Gastrocnemius medialis (tissue), 4 donors: ENCODE measurements around the gene TMEM72. TPM values are rescaled to one million over a fixed set of nuclear protein-coding genes. Genes with fewer than 3 reads are reported as not detected.
A peak's percentile ranks its signal among the peaks of the same experiment; 100 is the strongest.

ENCODE experiments used
- ATAC-seq, 2 donors: fragments of 150-250 bp; one replicate each; pipeline ENCODE4 v1.9.1; 2016
- DNase-seq, 2 donors: peaks; one replicate each; pipeline ENCODE4 v3.0.0-alpha.2; 2019
- H3K27ac ChIP-seq, 4 donors: fragments of 200-600 bp; sonication (generic); 1 replicate in 1 of 4; 2 replicates in 3 of 4; pipeline ENCODE4 v1.5.1; 2016 to 2018; ENCODE audit warnings: mild to moderate bottlenecking in 2 of 4, moderate library complexity in 1 of 4
- H3K27me3 ChIP-seq, 3 donors: fragments of 200-600 bp; sonication (generic) in 2 of 3; 1 replicate in 1 of 3; 2 replicates in 2 of 3; pipeline versions ENCODE4 v1.5.1 to v1.6.0; 2016 to 2019; ENCODE audit warnings: mild to moderate bottlenecking in 1 of 3, moderate library complexity in 1 of 3
- H3K36me3 ChIP-seq, 2 donors: fragments of 200-600 bp; sonication (generic) in 1 of 2; one replicate each; pipeline ENCODE4 v1.5.1; 2017 to 2018
- H3K4me1 ChIP-seq, 2 donors: fragments of 200-600 bp; sonication (generic) in 1 of 2; one replicate each; pipeline ENCODE4 v1.5.1; 2016 to 2017; ENCODE audit warnings: mild to moderate bottlenecking in 2 of 2
- H3K4me3 ChIP-seq, 4 donors: fragments of 200-600 bp; sonication (generic) in 3 of 4; 1 replicate in 1 of 4; 2 replicates in 3 of 4; pipeline ENCODE4 v1.5.1; 2016 to 2019; ENCODE audit warnings: mild to moderate bottlenecking in 2 of 4
- H3K9me3 ChIP-seq, 3 donors: fragments of 200-600 bp; sonication (generic) in 2 of 3; 1 replicate in 1 of 3; 2 replicates in 2 of 3; pipeline ENCODE4 v1.5.1; 2016 to 2019
- POLR2A ChIP-seq, 2 donors: fragments of 450-650 bp; IDR thresholded peaks; one replicate each; pipeline ENCODE4 v1.6.1; 2017; ENCODE audit warnings: antibody characterized with exemption in 2 of 2, mild to moderate bottlenecking in 2 of 2, moderate library complexity in 2 of 2
- in situ Hi-C, 4 donors: fragments of 200-750 bp; cut with MboI; loops; one replicate each; pipeline versions ENCODE4 v1.15.0 to v1.8.0; 2017; ENCODE audit warnings: low sequenced_read_pairs in 4 of 4
- intact Hi-C: fragments of 100-400 bp; cut with DNase I; formaldehyde crosslinking; loops from one replicate; pipeline ENCODE4 v1.15.1; 2023; ENCODE audit warnings: low total_unique reads
- total RNA-seq, 4 donors: library from RNA; depleted of rRNA; stranded (reverse); fragments of >200 nt; gene quantifications; one replicate each; pipeline versions ENCODE4 v1.1.0 to v1.2.3, GENCODE V29; 2016
- TF ChIP-seq, protein P1 (sequence below), 5 experiments: fragments of 450-650 bp in 3 of 5; fragments of 200-600 bp in 2 of 5; sonication (generic) in 2 of 5; IDR thresholded peaks in 4 of 5; conservative IDR thresholded peaks in 1 of 5; 1 replicate in 4 of 5; 2 replicates in 1 of 5; pipeline ENCODE4 v1.5.1; 2016 to 2019; ENCODE audit warnings: antibody characterized with exemption in 5 of 5, mild to moderate bottlenecking in 3 of 5, moderate library complexity in 3 of 5

The TMEM72 gene
- total RNA-seq, 4 donors from 2014 or later, result not detected

DNA sequence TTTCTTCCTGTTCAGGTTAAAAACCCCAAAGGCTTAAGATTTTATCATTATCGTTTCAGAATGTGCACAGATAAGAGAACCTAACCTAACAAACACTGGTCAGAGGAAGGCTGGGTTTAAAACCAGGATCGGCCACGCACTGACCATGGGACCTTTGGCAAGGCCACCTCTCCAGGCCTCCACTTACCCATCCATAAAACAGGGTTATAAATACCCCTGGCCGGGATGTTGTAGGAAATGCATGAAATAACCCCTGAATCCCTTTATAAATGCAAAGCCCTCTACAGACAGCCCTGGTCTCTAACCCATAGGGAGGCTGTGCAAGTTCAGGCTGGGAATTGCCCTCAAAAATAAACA is 67.1 kb downstream of the TMEM72 start:
- ATAC-seq, result no peak
- intact Hi-C loops (loop anchor here (1.0 to 10.0 kb wide), 4 partner anchors 19 to 1571 kb away; partner anchors contain the start of genes HNRNPF, RASSF4 and ZNF22), in situ Hi-C loops (loop anchor here in 3 of 4 donors (5.0 to 25.0 kb wide), 3 partner anchors 46 to 1566 kb away; partner anchors contain the start of gene HNRNPF (in 2 of the 3))
- no peak for DNase-seq
- H3K4me3 ChIP-seq, result peak overlapping the region; percentile 65 to 83 (median 80)
- H3K27me3 ChIP-seq, result no peaks in the 10 kb centered on the region
- H3K27ac ChIP-seq, result peak overlapping the region; percentile 84 to 94 (median 90)
- peaks cover 75 to 80% of the 10 kb centered on the region in 2 donors for H3K4me1 ChIP-seq
- H3K9me3 ChIP-seq, result no peaks in the 10 kb centered on the region
- peaks cover 0 to 14% of the 10 kb centered on the region in 2 donors for H3K36me3 ChIP-seq
- TF ChIP-seq POLR2A (IDR thresholded peaks at IDR 0.05), result no peak

DNA sequence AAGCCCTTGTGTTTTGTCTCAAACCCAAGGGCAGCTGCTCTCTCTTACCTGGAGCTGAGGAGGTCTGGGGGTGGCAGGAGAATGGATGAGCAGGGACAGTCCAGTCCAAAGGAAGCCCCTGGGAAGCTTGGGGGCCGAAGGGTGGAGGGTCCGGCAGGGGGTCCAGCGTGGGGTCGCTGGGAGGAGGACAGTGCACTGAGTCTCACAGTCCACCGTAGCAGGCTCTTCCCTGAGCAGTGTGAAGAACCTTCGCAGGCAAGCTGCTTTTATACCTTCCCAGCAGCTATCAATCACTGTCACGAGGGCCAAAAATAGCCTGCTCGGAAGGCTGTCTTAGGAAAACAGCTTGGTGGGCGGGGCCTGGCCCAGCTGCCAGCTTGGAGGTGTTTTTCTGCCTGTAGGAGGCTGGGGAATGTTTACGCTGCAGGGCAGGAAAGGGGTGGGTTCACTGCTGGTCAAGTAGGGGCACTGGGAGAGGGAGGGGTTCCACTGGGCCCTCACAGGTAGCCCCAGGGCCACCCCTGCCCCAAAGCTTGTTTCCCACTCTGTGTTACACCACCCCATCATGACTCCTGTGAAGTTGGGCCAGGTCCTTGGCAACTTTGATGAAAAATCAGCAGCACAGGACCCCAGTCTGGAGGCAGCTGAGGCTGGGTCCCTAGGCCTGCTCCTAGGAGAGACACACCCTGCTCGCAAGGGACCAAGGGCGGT is 67.6 kb downstream of the TMEM72 start, which contains the start of gene DEPP1:
Gene DEPP1 (minus strand): TSS at position 240 of the 711 bp plus-strand sequence. CDS start 779 bp downstream, outside the sequence.
- peak within 1 kb of the TSS; percentile 84 to 94 (median 90) for H3K27ac ChIP-seq
- H3K4me1 ChIP-seq, result peaks cover 73 to 79% of the 10 kb centered on the region in 2 donors
- TF ChIP-seq, protein P1, sequence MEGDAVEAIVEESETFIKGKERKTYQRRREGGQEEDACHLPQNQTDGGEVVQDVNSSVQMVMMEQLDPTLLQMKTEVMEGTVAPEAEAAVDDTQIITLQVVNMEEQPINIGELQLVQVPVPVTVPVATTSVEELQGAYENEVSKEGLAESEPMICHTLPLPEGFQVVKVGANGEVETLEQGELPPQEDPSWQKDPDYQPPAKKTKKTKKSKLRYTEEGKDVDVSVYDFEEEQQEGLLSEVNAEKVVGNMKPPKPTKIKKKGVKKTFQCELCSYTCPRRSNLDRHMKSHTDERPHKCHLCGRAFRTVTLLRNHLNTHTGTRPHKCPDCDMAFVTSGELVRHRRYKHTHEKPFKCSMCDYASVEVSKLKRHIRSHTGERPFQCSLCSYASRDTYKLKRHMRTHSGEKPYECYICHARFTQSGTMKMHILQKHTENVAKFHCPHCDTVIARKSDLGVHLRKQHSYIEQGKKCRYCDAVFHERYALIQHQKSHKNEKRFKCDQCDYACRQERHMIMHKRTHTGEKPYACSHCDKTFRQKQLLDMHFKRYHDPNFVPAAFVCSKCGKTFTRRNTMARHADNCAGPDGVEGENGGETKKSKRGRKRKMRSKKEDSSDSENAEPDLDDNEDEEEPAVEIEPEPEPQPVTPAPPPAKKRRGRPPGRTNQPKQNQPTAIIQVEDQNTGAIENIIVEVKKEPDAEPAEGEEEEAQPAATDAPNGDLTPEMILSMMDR (IDR thresholded peaks at IDR 0.05 in 4 of 5, conservative IDR thresholded peaks at IDR 0.05 in 1 of 5), result peak in 3 of 5 experiments; percentile 22 to 46 (median 39)
- peak; percentile 100 for TF ChIP-seq POLR2A (IDR thresholded peaks at IDR 0.05)
- H3K4me3 ChIP-seq, result peak within 1 kb of the TSS; percentile 65 to 83 (median 80)
- DNase-seq (peak; percentile 93 to 96), ATAC-seq (peak; percentile 77 to 81)
- H3K9me3 ChIP-seq, result no peaks in the 10 kb centered on the region
- peaks cover 0 to 14% of the 10 kb centered on the region in 2 donors for H3K36me3 ChIP-seq
- in situ Hi-C loops, result loop anchor here in 3 of 4 donors (5.0 to 25.0 kb wide), 3 partner anchors 46 to 1566 kb away; partner anchors contain the start of gene HNRNPF (in 2 of the 3)
- H3K27me3 ChIP-seq, result no peaks in the 10 kb centered on the region
- intact Hi-C loops, result loop anchor here (1.0 to 10.0 kb wide), 4 partner anchors 19 to 1571 kb away; partner anchors contain the start of genes HNRNPF, RASSF4 and ZNF22

DNA sequence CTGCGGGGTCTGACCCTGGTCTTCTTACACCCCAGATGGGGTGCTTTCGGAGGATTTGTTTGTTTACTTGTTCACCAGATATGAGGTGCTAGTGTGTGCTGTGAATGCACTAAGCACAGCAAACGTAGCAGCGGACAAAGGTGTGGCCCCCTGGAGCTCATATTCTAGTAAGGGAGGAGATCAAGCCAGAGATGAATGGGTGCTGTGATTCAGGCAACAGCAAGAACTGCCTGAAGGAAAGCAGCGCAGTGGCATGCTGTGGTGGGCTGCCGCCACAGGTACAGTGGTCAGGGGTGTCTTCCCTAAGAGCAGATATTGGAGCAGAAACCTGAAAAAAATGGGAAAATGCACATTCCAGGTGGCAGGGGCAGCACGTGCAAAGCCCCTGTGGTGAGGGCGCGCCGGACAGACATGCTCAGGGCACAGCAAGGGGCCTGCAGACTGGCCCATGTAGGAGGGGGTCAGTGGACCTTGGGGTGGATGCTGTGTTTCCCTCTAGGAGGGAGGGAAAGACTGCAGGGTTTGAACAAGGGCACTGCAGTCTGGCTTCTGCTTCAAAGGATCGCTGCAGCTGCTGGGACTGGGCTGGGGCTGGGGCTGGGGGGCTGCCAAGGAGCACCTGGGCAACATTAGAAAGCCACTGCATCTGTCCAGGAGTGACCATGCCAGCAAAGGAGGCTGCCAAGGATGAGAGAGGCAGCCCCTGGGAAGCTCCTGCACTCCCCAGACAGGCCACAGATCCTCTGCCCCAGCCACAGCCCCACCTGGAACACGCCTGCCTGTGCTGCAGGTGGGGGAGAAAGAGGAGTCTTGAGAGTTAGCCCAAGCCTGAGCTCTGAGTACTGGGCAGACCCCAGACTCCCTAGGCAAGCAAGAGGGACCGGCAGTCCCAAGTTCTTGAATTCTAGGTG is 68.4 kb downstream of the TMEM72 start:
- Histone ChIP-seq H3K4me1 (peaks cover 67 to 73% of the 10 kb centered on the region in 2 donors), H3K9me3 (no peaks in the 10 kb centered on the region), H3K4me3 (peak overlapping the region; percentile 33 to 83 (median 80)), H3K27ac (peak overlapping the region; percentile 84 to 94 (median 90)), H3K36me3 (peaks cover 0 to 14% of the 10 kb centered on the region in 2 donors), H3K27me3 (no peaks in the 10 kb centered on the region)
- in situ Hi-C loops (loop anchor here in 3 of 4 donors (5.0 to 25.0 kb wide), 3 partner anchors 47 to 1567 kb away; partner anchors contain the start of gene HNRNPF (in 2 of the 3)), intact Hi-C loops (loop anchor here (2.0 to 10.0 kb wide), 3 partner anchors 21 to 1572 kb away; partner anchors contain the start of genes HNRNPF and ZNF22)
- ATAC-seq (no peak), DNase-seq (peak in 1 of 2 donors; percentile 61)
- TF ChIP-seq, protein P1 (IDR thresholded peaks at IDR 0.05 in 4 of 5, conservative IDR thresholded peaks at IDR 0.05 in 1 of 5), result no peak
- TF ChIP-seq POLR2A (IDR thresholded peaks at IDR 0.05), result no peak

DNA sequence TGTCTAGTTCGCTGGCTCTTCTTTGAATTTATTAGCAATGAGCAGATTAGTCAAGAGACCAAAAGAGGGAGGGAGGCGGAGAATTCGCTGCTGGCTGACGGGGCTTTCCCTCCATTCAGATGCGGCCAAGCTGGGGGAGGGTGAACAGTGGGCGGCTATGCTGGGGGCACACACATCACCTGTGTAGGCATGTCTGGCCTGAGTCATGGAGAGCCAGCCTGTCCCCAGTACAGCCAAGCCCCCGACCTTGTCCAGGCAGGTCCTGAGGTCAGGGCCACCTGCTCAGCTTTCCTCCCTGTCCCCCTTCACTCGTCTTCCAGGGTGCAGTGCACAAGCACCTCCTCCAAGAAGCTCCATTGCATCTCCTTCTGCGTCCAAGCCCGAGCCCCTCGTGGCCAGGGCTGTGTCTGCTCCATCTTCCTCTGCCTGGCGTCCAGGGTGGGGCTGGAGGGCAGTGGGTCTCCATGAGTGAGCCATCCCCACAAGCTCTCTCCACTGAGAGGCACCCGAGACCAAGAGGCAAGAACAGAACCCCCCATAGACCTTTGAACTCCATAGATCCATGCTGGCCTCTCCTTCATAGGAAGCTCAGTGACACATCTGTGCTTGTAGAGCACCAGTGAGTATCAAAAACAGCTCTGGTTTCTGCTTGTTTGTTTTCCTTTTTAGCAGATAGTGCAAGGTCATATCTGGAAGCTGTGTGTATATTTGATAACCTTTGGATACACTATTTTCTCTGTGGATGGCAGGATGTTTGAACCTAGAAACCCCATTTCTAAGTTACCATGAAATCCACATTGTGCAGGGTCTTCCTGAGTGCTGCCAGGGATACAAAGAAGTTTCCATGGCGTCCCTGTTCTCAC is 69.4 kb downstream of the TMEM72 start:
- Histone ChIP-seq H3K36me3 (peaks cover 0 to 22% of the 10 kb centered on the region in 2 donors), H3K27me3 (no peaks in the 10 kb centered on the region), H3K27ac (peak overlapping the region; percentile 84 to 94 (median 90)), H3K9me3 (no peaks in the 10 kb centered on the region), H3K4me3 (peak overlapping the region in 2 of 4 donors; percentile 16 to 19), H3K4me1 (peaks cover 63 to 70% of the 10 kb centered on the region in 2 donors)
- DNase-seq (no peak), ATAC-seq (no peak)
- intact Hi-C loops (loop anchor here (1.0 kb wide), 1 partner anchor 15 kb away; no protein-coding TSS in a partner anchor), in situ Hi-C loops (loop anchor here in 2 of 4 donors (25.0 kb wide), 2 partner anchors 1032 to 1568 kb away; partner anchors contain the start of gene HNRNPF (in 2 of the 2))
- TF ChIP-seq, protein P1 (IDR thresholded peaks at IDR 0.05 in 4 of 5, conservative IDR thresholded peaks at IDR 0.05 in 1 of 5), result no peak
- TF ChIP-seq POLR2A (IDR thresholded peaks at IDR 0.05), result no peak
